ENCODE results near the gene ITSN1.

The ITSN1 gene

DNA sequence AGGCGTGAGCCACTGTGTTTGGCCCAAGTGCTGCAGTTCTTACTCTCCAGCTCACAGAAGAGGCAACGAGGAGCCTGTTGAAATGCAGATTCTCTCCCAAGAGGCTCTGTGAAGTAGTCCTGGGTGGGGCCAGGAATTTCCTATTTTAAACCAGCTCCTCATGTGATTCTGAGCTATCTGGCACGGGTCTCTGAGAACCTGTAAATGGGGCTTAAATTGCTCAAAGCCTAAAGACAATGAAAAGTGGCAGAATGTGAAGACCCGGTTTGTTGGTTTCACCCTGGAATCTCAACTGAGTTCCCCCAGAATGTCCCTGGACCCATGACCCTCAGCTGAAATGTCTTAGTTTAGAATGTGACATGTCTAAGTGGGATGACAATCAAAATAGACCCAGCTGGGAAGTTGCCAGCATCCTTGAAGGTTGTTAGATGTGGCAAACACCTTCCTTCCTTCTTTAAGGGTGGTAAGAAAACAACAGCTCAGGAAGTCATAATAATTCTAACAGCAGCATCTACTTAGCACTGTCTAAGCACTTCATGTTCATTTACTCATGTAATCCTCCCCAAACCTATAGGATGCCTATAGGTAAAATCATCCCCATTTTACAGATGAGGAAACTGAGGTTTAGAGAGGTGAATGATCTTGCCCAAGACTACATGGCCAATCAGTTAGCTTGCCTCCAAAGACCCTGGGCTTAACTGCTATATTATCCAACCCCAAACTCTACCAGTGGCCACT is 294.2 kb downstream of the ITSN1 start:
- Histone ChIP-seq H3K4me1 (ENCODE audit: insufficient read depth, low read length) (peaks cover 13% of the 10 kb centered on the region), H2AFZ (ENCODE audit: low read depth, low read length) (no peak overlapping the region), H3K9me3 (ENCODE audit: low read length) (no peaks in the 10 kb centered on the region), H3K27me3 (ENCODE audit: insufficient read depth, low read length) (no peaks in the 10 kb centered on the region), H3K36me3 (ENCODE audit: insufficient read depth, low read length) (no peaks in the 10 kb centered on the region), H3K4me3 (ENCODE audit: low read length) (no peak overlapping the region)

DNA sequence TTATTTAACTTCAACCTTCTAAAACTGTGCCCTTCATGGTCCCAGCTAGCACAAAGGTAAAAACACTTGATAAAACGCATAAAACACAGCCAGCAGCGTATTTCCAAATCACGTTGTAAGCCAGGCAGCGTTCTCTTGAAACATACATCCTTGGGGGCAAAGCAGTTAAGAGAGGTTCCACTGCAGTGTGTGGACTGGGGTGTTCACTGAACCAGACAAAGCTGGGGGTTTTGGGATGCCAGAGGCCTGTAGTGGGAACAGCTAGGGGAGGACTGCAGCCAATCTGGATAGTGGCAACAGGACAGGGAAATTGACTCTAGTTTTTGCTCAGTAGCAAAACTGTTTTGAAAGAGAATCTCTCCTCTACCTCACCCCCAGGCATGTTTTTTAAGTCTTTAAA is 294.8 kb downstream of the ITSN1 start:
- H3K4me3 ChIP-seq (ENCODE audit: low read length): no peak overlapping the region
- H3K4me1 ChIP-seq (ENCODE audit: insufficient read depth, low read length): peaks cover 12% of the 10 kb centered on the region
- no peaks in the 10 kb centered on the region for H3K9me3 ChIP-seq (ENCODE audit: low read length)
- no peak overlapping the region for H2AFZ ChIP-seq (ENCODE audit: low read depth, low read length)
- no peaks in the 10 kb centered on the region for H3K27me3 ChIP-seq (ENCODE audit: insufficient read depth, low read length)
- no peaks in the 10 kb centered on the region for H3K36me3 ChIP-seq (ENCODE audit: insufficient read depth, low read length)

DNA sequence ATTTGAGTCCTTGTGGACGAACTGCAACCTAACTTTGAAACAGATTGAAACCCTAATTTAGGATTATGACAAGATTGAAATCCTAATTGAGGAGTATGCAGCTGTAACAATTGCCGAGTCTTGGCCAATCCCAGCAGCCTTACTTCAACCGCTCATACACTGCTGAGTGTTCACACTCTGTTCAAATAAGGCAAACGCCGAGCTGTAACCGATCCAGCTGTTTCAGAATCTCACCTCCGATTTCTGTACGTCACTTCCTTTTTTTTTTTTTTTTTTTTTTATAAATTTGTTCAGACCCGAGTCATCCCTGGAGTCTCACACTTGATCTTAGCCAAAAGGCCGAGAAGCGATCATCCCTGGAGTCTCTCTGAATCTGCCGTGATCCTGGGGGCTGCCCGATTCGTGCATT is 295.6 kb downstream of the ITSN1 start:
- Histone ChIP-seq H3K36me3 (ENCODE audit: insufficient read depth, low read length) (no peaks in the 10 kb centered on the region), H3K27me3 (ENCODE audit: insufficient read depth, low read length) (no peaks in the 10 kb centered on the region), H3K9me3 (ENCODE audit: low read length) (no peaks in the 10 kb centered on the region), H2AFZ (ENCODE audit: low read depth, low read length) (no peak overlapping the region), H3K4me1 (ENCODE audit: insufficient read depth, low read length) (peaks cover 8% of the 10 kb centered on the region), H3K4me3 (ENCODE audit: low read length) (no peak overlapping the region)

DNA sequence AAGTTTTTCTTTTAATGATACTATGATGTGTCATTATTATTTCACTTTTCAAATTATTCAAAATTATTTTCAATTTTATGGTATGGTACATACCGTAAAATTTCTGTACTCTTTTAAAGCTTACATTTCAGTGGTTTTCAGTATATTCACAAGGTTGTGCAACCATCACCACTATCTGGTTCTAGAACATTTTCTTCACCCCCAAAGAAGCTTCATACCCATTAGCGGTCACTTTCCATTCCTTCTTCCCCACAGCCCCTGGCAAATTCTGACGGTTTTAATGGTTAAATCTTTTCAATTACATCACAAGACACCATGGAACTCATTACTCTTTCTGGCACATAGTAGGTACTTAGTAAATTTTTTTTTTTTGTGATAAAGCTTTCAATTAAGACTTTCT is 296.1 kb downstream of the ITSN1 start:
- Histone ChIP-seq H3K27me3 (ENCODE audit: insufficient read depth, low read length) (no peaks in the 10 kb centered on the region), H2AFZ (ENCODE audit: low read depth, low read length) (no peak overlapping the region), H3K36me3 (ENCODE audit: insufficient read depth, low read length) (no peaks in the 10 kb centered on the region), H3K4me3 (ENCODE audit: low read length) (no peak overlapping the region), H3K9me3 (ENCODE audit: low read length) (no peaks in the 10 kb centered on the region), H3K4me1 (ENCODE audit: insufficient read depth, low read length) (peaks cover 7% of the 10 kb centered on the region)

DNA sequence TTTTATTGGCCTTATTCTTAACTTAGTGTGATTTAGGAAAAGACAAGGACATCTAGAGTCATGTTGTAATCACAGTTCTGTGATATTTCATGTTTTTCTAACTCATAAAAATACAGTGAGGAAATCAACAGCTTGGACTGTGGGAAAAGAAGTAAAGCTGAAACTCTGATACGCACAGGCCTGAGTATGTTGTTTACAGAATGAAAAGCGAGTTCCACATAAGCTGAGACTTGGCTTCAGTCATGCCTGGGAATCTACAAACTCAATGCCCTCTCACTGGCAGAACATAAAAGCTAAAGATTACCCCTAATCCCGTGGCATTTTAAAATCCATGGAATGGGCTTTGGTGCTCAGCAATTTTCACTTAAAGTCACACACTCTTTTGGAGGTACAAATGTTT is 296.9 kb downstream of the ITSN1 start:
- Histone ChIP-seq H3K9me3 (ENCODE audit: low read length) (no peaks in the 10 kb centered on the region), H3K27me3 (ENCODE audit: insufficient read depth, low read length) (no peaks in the 10 kb centered on the region), H3K4me1 (ENCODE audit: insufficient read depth, low read length) (peaks cover 7% of the 10 kb centered on the region), H3K4me3 (ENCODE audit: low read length) (no peak overlapping the region), H2AFZ (ENCODE audit: low read depth, low read length) (no peak overlapping the region), H3K36me3 (ENCODE audit: insufficient read depth, low read length) (no peaks in the 10 kb centered on the region)

DNA sequence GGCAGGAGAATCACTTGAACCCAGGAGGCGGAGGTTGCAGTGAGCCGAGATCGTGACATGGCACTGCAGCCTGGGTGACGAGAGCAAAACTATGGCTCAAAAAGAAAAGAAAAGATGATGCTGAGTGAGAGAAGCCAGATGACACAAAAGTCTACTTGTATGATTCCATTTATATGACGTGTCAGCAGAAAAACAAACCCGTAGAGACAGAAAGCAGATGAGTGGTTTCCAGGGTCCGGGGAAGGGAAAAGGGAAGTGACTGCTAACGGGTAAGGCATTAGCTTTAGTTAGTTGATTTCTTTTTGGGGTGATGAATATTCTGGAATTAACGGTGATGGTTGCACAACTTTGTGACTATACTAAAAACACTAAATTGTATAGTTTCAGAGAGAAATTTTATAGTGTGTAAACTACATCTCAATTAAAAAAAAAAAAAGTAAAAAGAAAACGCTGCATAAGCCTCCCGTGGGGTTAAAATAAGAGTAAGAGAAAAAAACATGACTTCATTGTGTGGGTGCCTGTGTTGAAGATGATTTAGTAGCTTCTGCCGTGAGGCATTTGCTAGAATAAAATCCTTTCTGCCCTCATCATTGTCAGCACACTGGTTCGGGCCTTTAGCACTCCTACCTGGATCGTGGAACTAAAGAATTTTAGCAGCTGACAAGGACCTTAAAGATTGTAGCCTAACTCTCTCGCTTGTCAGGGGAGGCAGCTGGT is 298.0 kb downstream of the ITSN1 start:
- Histone ChIP-seq H3K27me3 (ENCODE audit: insufficient read depth, low read length) (no peaks in the 10 kb centered on the region), H3K36me3 (ENCODE audit: insufficient read depth, low read length) (no peaks in the 10 kb centered on the region), H3K9me3 (ENCODE audit: low read length) (no peaks in the 10 kb centered on the region), H2AFZ (ENCODE audit: low read depth, low read length) (no peak overlapping the region), H3K4me1 (ENCODE audit: insufficient read depth, low read length) (peaks cover 7% of the 10 kb centered on the region), H3K4me3 (ENCODE audit: low read length) (no peak overlapping the region)

DNA sequence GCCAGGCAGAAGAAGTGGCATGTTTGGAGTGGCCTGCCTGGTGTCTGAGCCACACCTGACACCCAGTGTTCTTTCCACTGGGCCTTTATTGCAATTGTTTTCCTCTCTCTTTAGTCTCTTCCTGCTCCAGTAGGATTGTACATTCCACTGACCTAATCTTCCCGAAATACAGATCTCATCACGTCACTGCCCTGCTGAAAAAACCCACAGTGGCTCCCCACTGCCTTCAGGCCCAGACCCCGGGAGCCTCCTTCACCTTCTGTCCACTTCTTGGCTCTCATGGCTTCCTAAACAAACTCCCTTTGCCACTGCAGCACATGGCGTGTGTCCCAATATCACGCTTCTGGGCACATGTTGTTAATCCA is 298.6 kb downstream of the ITSN1 start:
- Histone ChIP-seq H2AFZ (ENCODE audit: low read depth, low read length) (no peak overlapping the region), H3K36me3 (ENCODE audit: insufficient read depth, low read length) (no peaks in the 10 kb centered on the region), H3K4me3 (ENCODE audit: low read length) (no peak overlapping the region), H3K27me3 (ENCODE audit: insufficient read depth, low read length) (no peaks in the 10 kb centered on the region), H3K9me3 (ENCODE audit: low read length) (no peaks in the 10 kb centered on the region), H3K4me1 (ENCODE audit: insufficient read depth, low read length) (peaks cover 7% of the 10 kb centered on the region)

DNA sequence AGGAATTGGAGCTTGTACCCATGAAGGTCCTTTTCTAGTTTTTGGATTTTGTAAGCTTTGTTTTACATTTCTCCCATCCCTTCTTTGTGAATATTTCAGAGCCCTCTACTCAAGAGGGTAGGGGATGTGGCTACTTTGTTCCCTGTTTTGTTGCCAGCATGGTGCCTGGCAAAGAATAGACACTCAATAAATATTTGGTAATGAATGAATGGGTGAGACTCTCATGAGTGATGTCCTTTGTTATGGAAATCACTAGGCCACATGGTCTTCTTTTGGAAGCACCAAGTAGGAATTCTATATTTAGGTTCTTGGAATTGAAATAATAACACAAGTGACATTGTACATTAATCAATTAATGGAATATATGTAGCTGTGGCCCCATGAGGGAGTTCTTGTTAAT is 300.1 kb downstream of the ITSN1 start:
- H3K9me3 ChIP-seq (ENCODE audit: low read length): no peaks in the 10 kb centered on the region
- H2AFZ ChIP-seq (ENCODE audit: low read depth, low read length): no peak overlapping the region
- H3K4me3 ChIP-seq (ENCODE audit: low read length): no peak overlapping the region
- H3K4me1 ChIP-seq (ENCODE audit: insufficient read depth, low read length): peaks cover 12% of the 10 kb centered on the region
- no peaks in the 10 kb centered on the region for H3K27me3 ChIP-seq (ENCODE audit: insufficient read depth, low read length)
- H3K36me3 ChIP-seq (ENCODE audit: insufficient read depth, low read length): no peaks in the 10 kb centered on the region

DNA sequence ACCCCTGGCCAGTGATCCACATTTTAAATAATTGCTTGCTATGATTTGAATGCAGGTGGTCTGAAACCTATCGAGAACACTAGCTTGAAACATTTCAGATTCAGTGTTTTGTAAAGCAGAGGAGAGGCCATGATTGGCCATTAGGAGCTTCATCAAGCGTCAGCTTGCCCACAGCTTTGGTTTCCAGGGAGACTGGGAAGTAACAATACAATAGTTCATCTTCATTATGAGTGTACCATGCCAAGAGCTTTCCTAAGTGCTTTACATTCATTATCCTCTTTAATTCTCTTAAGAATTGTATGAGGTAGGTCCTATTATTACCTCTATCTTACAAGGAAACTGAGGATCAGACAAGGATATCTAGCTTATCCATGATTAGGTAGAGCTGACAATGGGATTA is 301.0 kb downstream of the ITSN1 start:
- H3K4me1 ChIP-seq (ENCODE audit: insufficient read depth, low read length): peaks cover 19% of the 10 kb centered on the region
- no peak overlapping the region for H2AFZ ChIP-seq (ENCODE audit: low read depth, low read length)

DNA sequence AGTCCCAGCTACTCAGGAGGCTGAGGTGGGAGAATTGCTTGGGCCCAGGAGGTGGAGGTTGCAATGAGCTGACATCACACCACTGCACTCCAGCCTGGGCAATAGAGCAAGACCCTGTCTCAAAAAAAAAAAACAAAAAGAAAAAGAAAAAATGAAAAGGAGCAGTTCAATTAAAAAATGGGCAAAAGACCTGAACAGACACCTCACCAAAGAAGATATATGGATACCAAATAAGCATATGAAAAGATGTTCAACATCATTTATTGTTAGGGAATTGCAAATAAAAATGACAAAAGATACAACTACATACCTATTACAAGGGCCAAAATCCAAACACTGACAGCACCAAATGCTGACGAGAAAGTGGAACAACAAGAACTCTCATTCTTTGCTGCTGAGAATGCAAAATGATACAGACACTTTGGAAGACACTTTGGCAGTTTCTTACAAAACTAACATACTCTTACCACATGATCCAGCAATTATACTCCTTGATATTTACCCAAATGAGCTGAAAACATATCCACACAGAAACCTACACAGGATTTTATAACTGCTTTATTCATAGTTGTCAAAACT is 302.0 kb downstream of the ITSN1 start:
- no peaks in the 10 kb centered on the region for H3K36me3 ChIP-seq (ENCODE audit: insufficient read depth, low read length)
- H3K4me3 ChIP-seq (ENCODE audit: low read length): no peak overlapping the region
- H3K27me3 ChIP-seq (ENCODE audit: insufficient read depth, low read length): no peaks in the 10 kb centered on the region
- no peaks in the 10 kb centered on the region for H3K9me3 ChIP-seq (ENCODE audit: low read length)
- peaks cover 29% of the 10 kb centered on the region for H3K4me1 ChIP-seq (ENCODE audit: insufficient read depth, low read length)
- H2AFZ ChIP-seq (ENCODE audit: low read depth, low read length): no peak overlapping the region

More for the DNA sequence above, 301.0 kb downstream of the ITSN1 start:
- Histone ChIP-seq H3K4me3 (ENCODE audit: low read length) (no peak overlapping the region), H3K36me3 (ENCODE audit: insufficient read depth, low read length) (no peaks in the 10 kb centered on the region), H3K27me3 (ENCODE audit: insufficient read depth, low read length) (no peaks in the 10 kb centered on the region), H3K9me3 (ENCODE audit: low read length) (no peaks in the 10 kb centered on the region)

DNA sequence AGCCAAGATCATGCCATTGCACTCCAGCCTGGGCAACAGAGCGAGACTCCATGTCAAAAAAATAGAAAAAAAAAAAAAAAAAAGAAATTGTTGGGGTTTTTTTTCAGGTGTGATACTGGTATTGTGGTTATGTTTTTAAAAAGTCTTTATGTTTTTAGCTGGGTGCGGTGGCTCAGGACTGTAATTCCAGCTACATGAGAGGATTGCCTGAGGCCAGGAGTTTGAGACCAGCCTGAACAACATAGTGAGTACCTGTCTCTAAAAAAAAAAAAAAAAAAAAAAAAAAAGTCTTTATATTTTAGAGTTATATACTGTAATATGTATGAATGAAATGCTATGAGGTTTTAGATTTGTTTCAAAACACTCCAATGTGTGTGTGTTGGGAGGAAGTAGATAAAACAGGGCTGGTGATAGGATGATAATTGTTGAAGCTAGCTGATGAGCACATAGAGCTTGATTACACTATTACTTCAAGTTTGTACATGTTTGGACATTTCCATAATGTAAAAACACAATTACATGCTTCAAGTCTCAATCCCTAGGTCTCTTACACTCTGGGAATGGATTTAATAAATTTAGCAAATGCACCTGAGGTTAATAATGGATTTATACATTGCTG is 303.5 kb downstream of the ITSN1 start:
- Histone ChIP-seq H3K4me1 (ENCODE audit: insufficient read depth, low read length) (peaks cover 30% of the 10 kb centered on the region), H3K4me3 (ENCODE audit: low read length) (no peak overlapping the region), H3K36me3 (ENCODE audit: insufficient read depth, low read length) (no peaks in the 10 kb centered on the region), H2AFZ (ENCODE audit: low read depth, low read length) (no peak overlapping the region), H3K27me3 (ENCODE audit: insufficient read depth, low read length) (no peaks in the 10 kb centered on the region), H3K9me3 (ENCODE audit: low read length) (no peaks in the 10 kb centered on the region)

DNA sequence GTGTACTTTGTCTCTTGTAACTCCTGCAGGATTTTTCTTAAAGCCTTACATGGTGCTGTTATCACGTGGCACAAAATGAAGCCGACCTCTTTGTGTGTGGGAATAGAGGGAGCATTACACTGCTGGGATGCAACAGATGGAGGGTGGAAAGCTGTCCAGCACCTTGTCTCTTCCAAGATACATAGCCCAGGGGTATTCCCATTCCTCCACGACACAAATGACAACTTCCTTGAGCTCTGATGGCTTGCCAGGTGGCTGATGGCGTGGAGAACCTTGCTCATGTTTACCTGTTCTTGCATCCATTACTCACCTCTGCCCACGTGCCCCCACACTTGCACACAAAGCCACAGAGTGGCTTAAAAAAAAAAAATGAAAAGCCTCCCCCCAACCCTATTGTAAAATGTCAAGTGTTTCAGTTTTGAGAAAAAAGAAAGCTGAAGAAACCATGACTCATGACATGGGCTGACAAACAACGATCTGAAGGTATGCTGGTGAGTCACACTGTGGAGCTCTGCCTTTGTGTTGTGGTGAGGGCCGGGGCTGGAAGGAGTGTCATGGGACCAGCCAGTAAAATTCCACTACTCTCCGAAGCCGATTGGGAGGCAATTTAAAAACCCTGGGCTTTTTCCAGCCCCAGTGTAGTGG is 305.3 kb downstream of the ITSN1 start:
- Histone ChIP-seq H3K27me3 (ENCODE audit: insufficient read depth, low read length) (no peaks in the 10 kb centered on the region), H3K4me1 (ENCODE audit: insufficient read depth, low read length) (peaks cover 24% of the 10 kb centered on the region), H3K4me3 (ENCODE audit: low read length) (peak overlapping the region; percentile 36), H3K36me3 (ENCODE audit: insufficient read depth, low read length) (no peaks in the 10 kb centered on the region), H3K9me3 (ENCODE audit: low read length) (no peaks in the 10 kb centered on the region), H2AFZ (ENCODE audit: low read depth, low read length) (peak overlapping the region; percentile 41)
